WTC11 (cell line): ENCODE data around the gene SHISA9. TPM values are rescaled to one million over a fixed set of nuclear protein-coding genes. Genes with fewer than 3 reads are reported as not detected.

Experiments used
- ATAC-seq: fragments of 200-7000 bp; cut with Tn5 transposase; 2 replicates; pipeline ENCODE4 v1.10.0; 2021; ENCODE audit warnings: mild to moderate bottlenecking, moderate library complexity
- CTCF ChIA-PET: fragments of 300-600 bp; sonication (Branson Sonifier 250); formaldehyde crosslinking; loops from one replicate; lab custom pipeline; 2021; ENCODE audit warnings: antibody characterized with exemption; lab: Charles Lee
- POLR2A ChIA-PET: fragments of 350-600 bp; sonication (Branson Sonifier 250); formaldehyde crosslinking; loops from one replicate; lab custom pipeline; 2021; ENCODE audit warnings: antibody characterized with exemption; lab: Charles Lee
- DNase-seq: peaks from one replicate; pipeline ENCODE4 v3.0.0; 2021; ENCODE audit warnings: low spot score
- H3K27ac Mint-ChIP-seq: 2 replicates; pipeline ENCODE4 v1.8.0; 2021; ENCODE audit warnings: mixed read lengths
- H3K27me3 Mint-ChIP-seq: 2 replicates; pipeline ENCODE4 v1.8.0; 2021; ENCODE audit warnings: low read depth, mild to moderate bottlenecking, moderate library complexity, mixed read lengths
- H3K36me3 Mint-ChIP-seq: 2 replicates; pipeline ENCODE4 v1.8.0; 2021; ENCODE audit warnings: mixed read lengths
- H3K4me1 Mint-ChIP-seq: 2 replicates; pipeline ENCODE4 v1.8.0; 2022; ENCODE audit warnings: mixed read lengths
- H3K4me3 Mint-ChIP-seq: 2 replicates; pipeline ENCODE4 v1.8.0; 2021; ENCODE audit warnings: mild to moderate bottlenecking, moderate library complexity, mixed read lengths
- H3K9me3 Mint-ChIP-seq: 2 replicates; pipeline ENCODE4 v1.8.0; 2021; ENCODE audit warnings: mixed read lengths
- CREB1 ChIP-seq: sonication (generic); formaldehyde crosslinking; IDR thresholded peaks from 2 replicates; pipeline ENCODE4 v1.8.0; 2023; ENCODE audit warnings: mild to moderate bottlenecking, missing genetic modification reagents
- CREM ChIP-seq: sonication (generic); formaldehyde crosslinking; IDR thresholded peaks from 2 replicates; pipeline ENCODE4 v1.8.1; 2022; ENCODE audit warnings: mild to moderate bottlenecking, missing genetic modification reagents, moderate library complexity
- FOXK1 ChIP-seq: sonication (generic); formaldehyde crosslinking; IDR thresholded peaks from 2 replicates; pipeline ENCODE4 v1.8.0; 2022; ENCODE audit warnings: mild to moderate bottlenecking, moderate library complexity, missing genetic modification reagents
- FOXP1 ChIP-seq: sonication (generic); formaldehyde crosslinking; IDR thresholded peaks from 2 replicates; pipeline ENCODE4 v1.8.0; 2022; ENCODE audit warnings: missing genetic modification reagents, mild to moderate bottlenecking, moderate library complexity, borderline replicate concordance
- HMGA2 ChIP-seq: fragments of 250-450 bp; sonication (Bioruptor Pico); IDR thresholded peaks from 2 replicates; pipeline ENCODE4 v1.4.0; 2021; ENCODE audit warnings: mild to moderate bottlenecking, moderate library complexity
- JUN ChIP-seq: sonication (generic); formaldehyde crosslinking; IDR thresholded peaks from 2 replicates; pipeline ENCODE4 v1.8.0; 2023; ENCODE audit warnings: mild to moderate bottlenecking, missing genetic modification reagents
- NFE2L1 ChIP-seq: sonication (generic); formaldehyde crosslinking; IDR thresholded peaks from 2 replicates; pipeline ENCODE4 v1.8.1; 2023; ENCODE audit warnings: missing genetic modification reagents
- PRRX2 ChIP-seq: fragments of 250-450 bp; sonication (Bioruptor Pico); IDR thresholded peaks from 2 replicates; pipeline ENCODE4 v1.8.0; 2021; ENCODE audit warnings: mild to moderate bottlenecking
- SMAD4 ChIP-seq: sonication (generic); formaldehyde crosslinking; IDR thresholded peaks from 2 replicates; pipeline ENCODE4 v1.8.0; 2022; ENCODE audit warnings: mild to moderate bottlenecking, missing genetic modification reagents
- TCF7 ChIP-seq: sonication (generic); formaldehyde crosslinking; IDR thresholded peaks from 2 replicates; pipeline ENCODE4 v1.8.0; 2022; ENCODE audit warnings: mild to moderate bottlenecking, low read depth, missing genetic modification reagents, moderate library complexity
- TEAD4 ChIP-seq: sonication (generic); formaldehyde crosslinking; IDR thresholded peaks from 2 replicates; pipeline ENCODE4 v1.8.0; 2022; ENCODE audit warnings: mild to moderate bottlenecking, missing genetic modification reagents
- ZNF317 ChIP-seq: sonication (generic); formaldehyde crosslinking; IDR thresholded peaks from 2 replicates; pipeline ENCODE4 v1.8.1; 2023; ENCODE audit warnings: low read depth, mild to moderate bottlenecking, moderate library complexity, missing genetic modification reagents, borderline replicate concordance
- ZNF396 ChIP-seq: fragments of 250-450 bp; sonication (Bioruptor Pico); IDR thresholded peaks from 2 replicates; pipeline ENCODE4 v1.8.0; 2021; ENCODE audit warnings: mild to moderate bottlenecking, moderate library complexity, borderline replicate concordance
- total RNA-seq: library from RNA; stranded (reverse); gene quantifications from 3 replicates; pipeline ENCODE4 v1.2.3, GENCODE V29; 2021
- TF ChIP-seq, protein P1 (sequence below): sonication (generic); formaldehyde crosslinking; IDR thresholded peaks from 2 replicates; pipeline ENCODE4 v1.8.1; 2022; ENCODE audit warnings: mild to moderate bottlenecking, missing genetic modification reagents, moderate library complexity, borderline replicate concordance
- TF ChIP-seq, protein P2 (sequence below): sonication (generic); formaldehyde crosslinking; IDR thresholded peaks from 2 replicates; pipeline ENCODE4 v1.8.0; 2023; ENCODE audit warnings: missing genetic modification reagents
- TF ChIP-seq, protein P3 (sequence below): fragments of 250-450 bp; sonication (Bioruptor Pico); IDR thresholded peaks from 2 replicates; pipeline ENCODE4 v1.9.0; 2021; ENCODE audit warnings: mild to moderate bottlenecking
- TF ChIP-seq, protein P4 (sequence below): sonication (generic); formaldehyde crosslinking; IDR thresholded peaks from 2 replicates; pipeline ENCODE4 v1.8.1; 2022; ENCODE audit warnings: low read depth, missing genetic modification reagents, borderline replicate concordance
- TF ChIP-seq, protein P5 (sequence below): sonication (generic); formaldehyde crosslinking; IDR thresholded peaks from 2 replicates; pipeline ENCODE4 v1.8.1; 2022; ENCODE audit warnings: mild to moderate bottlenecking, moderate library complexity, missing genetic modification reagents
- TF ChIP-seq, protein P6 (sequence below): sonication (generic); formaldehyde crosslinking; IDR thresholded peaks from 2 replicates; pipeline ENCODE4 v1.8.1; 2023; ENCODE audit warnings: mild to moderate bottlenecking, missing genetic modification reagents, borderline replicate concordance
- TF ChIP-seq, protein P7 (sequence below): sonication (generic); formaldehyde crosslinking; IDR thresholded peaks from 2 replicates; pipeline ENCODE4 v1.8.0; 2022; ENCODE audit warnings: mild to moderate bottlenecking, missing genetic modification reagents

SHISA9 gene
- total RNA-seq, 1 experiment from 2014 or later: 37.5 TPM

DNA sequence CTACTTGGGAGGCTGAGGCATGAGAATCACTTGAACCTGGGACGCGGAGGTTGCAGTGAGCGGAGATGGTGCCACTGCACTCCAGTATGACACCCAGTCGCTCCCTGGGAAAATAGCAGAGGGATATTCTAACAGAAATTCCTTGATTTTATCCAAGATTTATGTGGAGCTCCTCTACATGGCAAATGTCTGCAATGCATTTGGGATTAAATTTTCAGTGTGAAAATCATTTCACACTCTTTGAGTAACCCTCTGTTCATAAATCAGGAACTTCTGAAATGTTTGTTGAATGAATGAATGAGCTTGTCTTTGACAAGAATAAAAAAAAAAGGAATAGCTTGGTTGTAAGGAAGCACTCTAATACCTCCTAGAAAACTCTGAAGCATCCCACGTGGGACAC lies 305.8 kb downstream of the SHISA9 start:
- POLR2A ChIA-PET: interaction anchor here (0.5 kb wide), 1 partner anchor 34 kb away, joined by 3 read pairs; no protein-coding TSS in a partner anchor
- Mint-ChIP-seq H3K36me3 (peaks cover 4% of the 10 kb centered on the region), H3K4me3 (no peak overlapping the region), H3K9me3 (no peaks in the 10 kb centered on the region), H3K27me3 (no peaks in the 10 kb centered on the region), H3K27ac (no peak overlapping the region), H3K4me1 (peaks cover 9% of the 10 kb centered on the region)
- TF ChIP-seq, protein P1, sequence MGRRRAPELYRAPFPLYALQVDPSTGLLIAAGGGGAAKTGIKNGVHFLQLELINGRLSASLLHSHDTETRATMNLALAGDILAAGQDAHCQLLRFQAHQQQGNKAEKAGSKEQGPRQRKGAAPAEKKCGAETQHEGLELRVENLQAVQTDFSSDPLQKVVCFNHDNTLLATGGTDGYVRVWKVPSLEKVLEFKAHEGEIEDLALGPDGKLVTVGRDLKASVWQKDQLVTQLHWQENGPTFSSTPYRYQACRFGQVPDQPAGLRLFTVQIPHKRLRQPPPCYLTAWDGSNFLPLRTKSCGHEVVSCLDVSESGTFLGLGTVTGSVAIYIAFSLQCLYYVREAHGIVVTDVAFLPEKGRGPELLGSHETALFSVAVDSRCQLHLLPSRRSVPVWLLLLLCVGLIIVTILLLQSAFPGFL (CRISPR knock-in tag): no peak
- TF ChIP-seq, protein P2, sequence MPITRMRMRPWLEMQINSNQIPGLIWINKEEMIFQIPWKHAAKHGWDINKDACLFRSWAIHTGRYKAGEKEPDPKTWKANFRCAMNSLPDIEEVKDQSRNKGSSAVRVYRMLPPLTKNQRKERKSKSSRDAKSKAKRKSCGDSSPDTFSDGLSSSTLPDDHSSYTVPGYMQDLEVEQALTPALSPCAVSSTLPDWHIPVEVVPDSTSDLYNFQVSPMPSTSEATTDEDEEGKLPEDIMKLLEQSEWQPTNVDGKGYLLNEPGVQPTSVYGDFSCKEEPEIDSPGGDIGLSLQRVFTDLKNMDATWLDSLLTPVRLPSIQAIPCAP: no peak
- TF ChIP-seq HMGA2 (no peak), CREM (no peak), TEAD4 (CRISPR knock-in tag) (no peak), FOXK1 (no peak), PRRX2 (CRISPR knock-in tag) (no peak), CREB1 (CRISPR knock-in tag) (no peak), ZNF396 (CRISPR knock-in tag) (no peak), JUN (CRISPR knock-in tag) (no peak), TCF7 (no peak), FOXP1 (CRISPR knock-in tag) (no peak), ZNF317 (CRISPR knock-in tag) (no peak), SMAD4 (CRISPR knock-in tag) (no peak), NFE2L1 (CRISPR knock-in tag) (no peak)
- TF ChIP-seq, protein P3, sequence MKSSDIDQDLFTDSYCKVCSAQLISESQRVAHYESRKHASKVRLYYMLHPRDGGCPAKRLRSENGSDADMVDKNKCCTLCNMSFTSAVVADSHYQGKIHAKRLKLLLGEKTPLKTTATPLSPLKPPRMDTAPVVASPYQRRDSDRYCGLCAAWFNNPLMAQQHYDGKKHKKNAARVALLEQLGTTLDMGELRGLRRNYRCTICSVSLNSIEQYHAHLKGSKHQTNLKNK (CRISPR knock-in tag): no peak
- TF ChIP-seq, protein P4, sequence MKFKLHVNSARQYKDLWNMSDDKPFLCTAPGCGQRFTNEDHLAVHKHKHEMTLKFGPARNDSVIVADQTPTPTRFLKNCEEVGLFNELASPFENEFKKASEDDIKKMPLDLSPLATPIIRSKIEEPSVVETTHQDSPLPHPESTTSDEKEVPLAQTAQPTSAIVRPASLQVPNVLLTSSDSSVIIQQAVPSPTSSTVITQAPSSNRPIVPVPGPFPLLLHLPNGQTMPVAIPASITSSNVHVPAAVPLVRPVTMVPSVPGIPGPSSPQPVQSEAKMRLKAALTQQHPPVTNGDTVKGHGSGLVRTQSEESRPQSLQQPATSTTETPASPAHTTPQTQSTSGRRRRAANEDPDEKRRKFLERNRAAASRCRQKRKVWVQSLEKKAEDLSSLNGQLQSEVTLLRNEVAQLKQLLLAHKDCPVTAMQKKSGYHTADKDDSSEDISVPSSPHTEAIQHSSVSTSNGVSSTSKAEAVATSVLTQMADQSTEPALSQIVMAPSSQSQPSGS (CRISPR knock-in tag): no peak
- TF ChIP-seq, protein P5, sequence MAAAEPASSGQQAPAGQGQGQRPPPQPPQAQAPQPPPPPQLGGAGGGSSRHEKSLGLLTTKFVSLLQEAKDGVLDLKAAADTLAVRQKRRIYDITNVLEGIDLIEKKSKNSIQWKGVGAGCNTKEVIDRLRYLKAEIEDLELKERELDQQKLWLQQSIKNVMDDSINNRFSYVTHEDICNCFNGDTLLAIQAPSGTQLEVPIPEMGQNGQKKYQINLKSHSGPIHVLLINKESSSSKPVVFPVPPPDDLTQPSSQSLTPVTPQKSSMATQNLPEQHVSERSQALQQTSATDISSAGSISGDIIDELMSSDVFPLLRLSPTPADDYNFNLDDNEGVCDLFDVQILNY (CRISPR knock-in tag): no peak
- TF ChIP-seq, protein P6, sequence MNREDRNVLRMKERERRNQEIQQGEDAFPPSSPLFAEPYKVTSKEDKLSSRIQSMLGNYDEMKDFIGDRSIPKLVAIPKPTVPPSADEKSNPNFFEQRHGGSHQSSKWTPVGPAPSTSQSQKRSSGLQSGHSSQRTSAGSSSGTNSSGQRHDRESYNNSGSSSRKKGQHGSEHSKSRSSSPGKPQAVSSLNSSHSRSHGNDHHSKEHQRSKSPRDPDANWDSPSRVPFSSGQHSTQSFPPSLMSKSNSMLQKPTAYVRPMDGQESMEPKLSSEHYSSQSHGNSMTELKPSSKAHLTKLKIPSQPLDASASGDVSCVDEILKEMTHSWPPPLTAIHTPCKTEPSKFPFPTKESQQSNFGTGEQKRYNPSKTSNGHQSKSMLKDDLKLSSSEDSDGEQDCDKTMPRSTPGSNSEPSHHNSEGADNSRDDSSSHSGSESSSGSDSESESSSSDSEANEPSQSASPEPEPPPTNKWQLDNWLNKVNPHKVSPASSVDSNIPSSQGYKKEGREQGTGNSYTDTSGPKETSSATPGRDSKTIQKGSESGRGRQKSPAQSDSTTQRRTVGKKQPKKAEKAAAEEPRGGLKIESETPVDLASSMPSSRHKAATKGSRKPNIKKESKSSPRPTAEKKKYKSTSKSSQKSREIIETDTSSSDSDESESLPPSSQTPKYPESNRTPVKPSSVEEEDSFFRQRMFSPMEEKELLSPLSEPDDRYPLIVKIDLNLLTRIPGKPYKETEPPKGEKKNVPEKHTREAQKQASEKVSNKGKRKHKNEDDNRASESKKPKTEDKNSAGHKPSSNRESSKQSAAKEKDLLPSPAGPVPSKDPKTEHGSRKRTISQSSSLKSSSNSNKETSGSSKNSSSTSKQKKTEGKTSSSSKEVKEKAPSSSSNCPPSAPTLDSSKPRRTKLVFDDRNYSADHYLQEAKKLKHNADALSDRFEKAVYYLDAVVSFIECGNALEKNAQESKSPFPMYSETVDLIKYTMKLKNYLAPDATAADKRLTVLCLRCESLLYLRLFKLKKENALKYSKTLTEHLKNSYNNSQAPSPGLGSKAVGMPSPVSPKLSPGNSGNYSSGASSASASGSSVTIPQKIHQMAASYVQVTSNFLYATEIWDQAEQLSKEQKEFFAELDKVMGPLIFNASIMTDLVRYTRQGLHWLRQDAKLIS: no peak
- TF ChIP-seq, protein P7, sequence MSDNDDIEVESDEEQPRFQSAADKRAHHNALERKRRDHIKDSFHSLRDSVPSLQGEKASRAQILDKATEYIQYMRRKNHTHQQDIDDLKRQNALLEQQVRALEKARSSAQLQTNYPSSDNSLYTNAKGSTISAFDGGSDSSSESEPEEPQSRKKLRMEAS (CRISPR knock-in tag): no peak
- CTCF ChIA-PET: no interaction called here
- ATAC-seq (no peak), DNase-seq (no peak)
